Lower leg skin (tissue), 3 donors: ENCODE results near the gene DOK5.

Experiments
- POLR2A ChIP-seq, 2 donors: fragments of 450-650 bp; IDR thresholded peaks; one replicate each; pipeline ENCODE4 v1.6.1; 2016 to 2017; ENCODE audit warnings: antibody characterized with exemption in 2 of 2, mild to moderate bottlenecking in 1 of 2, moderate library complexity in 1 of 2
- TF ChIP-seq, protein P1 (sequence below), 3 donors: fragments of 450-650 bp; IDR thresholded peaks; one replicate each; pipeline ENCODE4 v1.5.1; 2016; ENCODE audit warnings: antibody characterized with exemption in 3 of 3, mild to moderate bottlenecking in 3 of 3, moderate library complexity in 2 of 3

DNA sequence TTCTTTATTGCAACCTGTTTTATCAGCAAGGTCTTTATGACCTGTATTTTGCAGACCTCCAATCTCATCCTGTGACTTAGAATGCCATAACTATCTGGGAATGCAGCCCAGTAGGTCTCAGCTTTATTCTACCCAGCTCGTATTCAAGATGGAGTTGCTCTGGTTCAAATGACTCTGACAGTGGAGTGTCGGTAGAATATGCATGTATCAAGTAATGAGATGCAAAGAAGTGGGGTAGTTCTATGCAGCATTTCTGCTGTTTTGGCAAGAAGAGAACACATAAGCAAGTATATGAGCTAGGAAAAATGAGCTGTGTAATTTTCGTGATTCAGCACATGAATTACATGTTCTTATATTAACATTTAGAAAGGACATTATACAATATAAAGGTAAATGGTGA, 185.9 kb downstream of the DOK5 start:
- TF ChIP-seq, protein P1, sequence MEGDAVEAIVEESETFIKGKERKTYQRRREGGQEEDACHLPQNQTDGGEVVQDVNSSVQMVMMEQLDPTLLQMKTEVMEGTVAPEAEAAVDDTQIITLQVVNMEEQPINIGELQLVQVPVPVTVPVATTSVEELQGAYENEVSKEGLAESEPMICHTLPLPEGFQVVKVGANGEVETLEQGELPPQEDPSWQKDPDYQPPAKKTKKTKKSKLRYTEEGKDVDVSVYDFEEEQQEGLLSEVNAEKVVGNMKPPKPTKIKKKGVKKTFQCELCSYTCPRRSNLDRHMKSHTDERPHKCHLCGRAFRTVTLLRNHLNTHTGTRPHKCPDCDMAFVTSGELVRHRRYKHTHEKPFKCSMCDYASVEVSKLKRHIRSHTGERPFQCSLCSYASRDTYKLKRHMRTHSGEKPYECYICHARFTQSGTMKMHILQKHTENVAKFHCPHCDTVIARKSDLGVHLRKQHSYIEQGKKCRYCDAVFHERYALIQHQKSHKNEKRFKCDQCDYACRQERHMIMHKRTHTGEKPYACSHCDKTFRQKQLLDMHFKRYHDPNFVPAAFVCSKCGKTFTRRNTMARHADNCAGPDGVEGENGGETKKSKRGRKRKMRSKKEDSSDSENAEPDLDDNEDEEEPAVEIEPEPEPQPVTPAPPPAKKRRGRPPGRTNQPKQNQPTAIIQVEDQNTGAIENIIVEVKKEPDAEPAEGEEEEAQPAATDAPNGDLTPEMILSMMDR (IDR thresholded peaks at IDR 0.05), result no peak
- no peak for TF ChIP-seq POLR2A (IDR thresholded peaks at IDR 0.05)
